GM12878 (cell line): ENCODE data around the gene SLC32A1. TPM values are rescaled to one million over a fixed set of nuclear protein-coding genes. Genes with fewer than 3 reads are reported as not detected.

Experiments used
- ATAC-seq: fragments of 200-7000 bp; cut with Tn5 transposase; 3 replicates; pipeline ENCODE4 v1.9.1; 2020; ENCODE audit warnings: mild to moderate bottlenecking, moderate library complexity
- BruUV-seq: library from RNA; stranded (reverse); fragments of 400-500 nt; replicated peaks from 2 replicates; lab custom pipeline; 2021; lab: Mats Ljungman, UMichigan
- CTCF ChIA-PET: fragments of 300-600 bp; sonication (Branson Sonifier 250); formaldehyde crosslinking; extraction: SDS; loops from one replicate; lab custom pipeline; 2021; ENCODE audit warnings: inconsistent platforms; lab: Yijun Ruan, JAX
- POLR2A ChIA-PET: fragments of 350-600 bp; formaldehyde crosslinking; extraction: SDS; loops from one replicate; lab custom pipeline; 2021; ENCODE audit warnings: inconsistent platforms; lab: Charles Lee
- RAD21 ChIA-PET: fragments of 300-600 bp; sonication (Branson Sonifier 250); formaldehyde crosslinking; loops from one replicate; lab custom pipeline; 2023; ENCODE audit warnings: antibody characterized with exemption; ENCODE audit not compliant: unreplicated experiment; lab: Charles Lee
- SMC1A ChIA-PET: fragments of 300-600 bp; sonication (Branson Sonifier 250); formaldehyde crosslinking; loops from one replicate; lab custom pipeline; 2023; ENCODE audit not compliant: unreplicated experiment, uncharacterized antibody; lab: Charles Lee
- DNase-seq: peaks from one replicate; pipeline ENCODE4 v3.0.0-alpha.2; 2011; ENCODE audit warnings: low read depth, low spot score
- FAIRE-seq: peaks from 3 replicates; lab custom pipeline; 2011; peaks lifted over from hg19 to GRCh38; lab: Jason Lieb, UNC
- H2AFZ ChIP-seq: 2 replicates; pipeline ENCODE4 v1.6.0; 2011; ENCODE audit warnings: low read depth, low read length, control low read depth; ENCODE audit not compliant: control insufficient read depth
- H3K27ac ChIP-seq: 2 replicates; pipeline ENCODE4 v1.5.1; 2011; ENCODE audit warnings: control low read depth; ENCODE audit not compliant: control insufficient read depth, insufficient read depth
- H3K27me3 ChIP-seq, 2 experiments: replicated peaks in 1 of 2; 2 replicates each; pipeline versions ENCODE4 v1.6.0 to v1.6.1; 2011; ENCODE audit warnings: low read length in 1 of 2; ENCODE audit not compliant: control insufficient read depth in 2 of 2, insufficient read depth in 2 of 2
- H3K36me3 ChIP-seq, 2 experiments: 2 replicates each; pipeline ENCODE4 v1.5.1; 2011; ENCODE audit warnings: low read length in 1 of 2; ENCODE audit not compliant: control insufficient read depth in 2 of 2, insufficient read depth in 2 of 2
- H3K4me1 ChIP-seq: 2 replicates; pipeline ENCODE4 v1.6.1; 2011; ENCODE audit warnings: mild to moderate bottlenecking, low read length, moderate library complexity, mixed read lengths; ENCODE audit not compliant: control insufficient read depth, insufficient read depth
- H3K4me2 ChIP-seq: 2 replicates; pipeline ENCODE4 v1.6.0; 2011; ENCODE audit warnings: control low read depth; ENCODE audit not compliant: control insufficient read depth, insufficient read depth
- H3K4me3 ChIP-seq: fragments of 200-600 bp; sonication (generic); 2 replicates; pipeline ENCODE4 v1.5.1; 2016
- H3K79me2 ChIP-seq: 2 replicates; pipeline ENCODE4 v1.6.0; 2011; ENCODE audit warnings: low read length; ENCODE audit not compliant: control insufficient read depth, insufficient read depth
- H3K9ac ChIP-seq: 2 replicates; pipeline ENCODE4 v1.8.0; 2011; ENCODE audit warnings: low read length, control low read depth, mixed read lengths; ENCODE audit not compliant: control insufficient read depth, insufficient read depth
- H3K9me3 ChIP-seq: replicated peaks from 3 replicates; pipeline ENCODE4 v1.5.1; 2011; ENCODE audit warnings: mild to moderate bottlenecking, low read length; ENCODE audit not compliant: control insufficient read depth, insufficient read depth
- H4K20me1 ChIP-seq: 2 replicates; pipeline ENCODE4 v1.6.0; 2011; ENCODE audit not compliant: control insufficient read depth, insufficient read depth
- BACH1 ChIP-seq: fragments of 450-650 bp; IDR thresholded peaks from 2 replicates; pipeline ENCODE4 v1.6.1; 2017; ENCODE audit warnings: mild to moderate bottlenecking, borderline replicate concordance
- JUND ChIP-seq: IDR thresholded peaks from 2 replicates; pipeline ENCODE4 v1.6.1; 2012; ENCODE audit warnings: low read depth, mild to moderate bottlenecking, low read length, improper control_type of control experiment, moderate library complexity
- MTA3 ChIP-seq: IDR thresholded peaks from 2 replicates; pipeline ENCODE4 v1.6.1; 2012; ENCODE audit warnings: low read length, inconsistent platforms, borderline replicate concordance
- NR2F1 ChIP-seq: fragments of 450-650 bp; conservative IDR thresholded peaks from 2 replicates; pipeline ENCODE4 v1.6.1; 2017; ENCODE audit warnings: mild to moderate bottlenecking
- WRNIP1 ChIP-seq: IDR thresholded peaks from 2 replicates; pipeline ENCODE4 v1.6.1; 2011; ENCODE audit warnings: low read depth, low read length, improper control_type of control experiment, borderline replicate concordance
- WGBS: methylation state at CpG from one replicate; pipeline ENCODE4 v1.1.6; 2016; ENCODE audit warnings: low lambda C conversion rate; ENCODE audit not compliant: insufficient replicate concordance, insufficient coverage; ENCODE audit errors: missing lambda C conversion rate; 5-methylcytosine and 5-hydroxymethylcytosine counted together
- in situ Hi-C: fragments of 300-500 bp; cut with MboI; formaldehyde crosslinking; loops from 9 replicates; pipeline ENCODE4 v1.14.3; 2018; ENCODE audit warnings: mixed read lengths
- intact Hi-C: fragments of 100-400 bp; cut with micrococcal nuclease; formaldehyde crosslinking; loops from one replicate; pipeline ENCODE4 v1.14.2; 2022; ENCODE audit not compliant: unreplicated experiment
- polyA plus RNA-seq, 11 experiments: library from polyadenylated mRNA; depleted of rRNA in 4 of 11; unstranded in 6 of 11; stranded (reverse) in 5 of 11; fragments of >200 nt; fragmentation: Nextera tagmentation in 4 of 11; fragmentation: Illumina TruSeq in 1 of 11; extraction: Ambion mirVana in 4 of 11; extraction: Trizol in 1 of 11; gene quantifications; 1 replicate in 1 of 11; 2 replicates in 10 of 11; pipeline versions ENCODE4 v1.2.1 to v1.2.3, GENCODE V29; 2011 to 2016; ENCODE audit warnings: inconsistent platforms in 2 of 11, missing spikeins in 2 of 11, low read depth in 1 of 11
- total RNA-seq, 4 experiments: library from RNA; depleted of rRNA in 3 of 4; stranded (reverse); fragments of >200 nt in 3 of 4; fragmentation: Illumina TruSeq in 1 of 4; extraction: Trizol in 1 of 4; gene quantifications; 2 replicates each; pipeline versions ENCODE4 v1.2.1 to v1.2.3, GENCODE V29; 2013 to 2021
- TF ChIP-seq, protein P1 (sequence below): fragments of 450-650 bp; formaldehyde crosslinking; IDR thresholded peaks from 2 replicates; pipeline ENCODE4 v1.4.0; 2020; ENCODE audit warnings: mild to moderate bottlenecking, moderate library complexity

The SLC32A1 gene
- total and polyA plus RNA-seq, 10 of the 15 experiments (the other 5 are each of a cell fraction or from before 2014, with no cell fraction given), result not detected

GRCh38 chr20:38700926-38701325 lies 23.4 kb upstream of the SLC32A1 start:
- Histone ChIP-seq H3K36me3 (no peaks in the 10 kb centered on the region), H3K79me2 (no peaks in the 10 kb centered on the region), H3K4me3 (no peak overlapping the region), H3K9me3 (no peaks in the 10 kb centered on the region), H2AFZ (no peak overlapping the region), H4K20me1 (no peaks in the 10 kb centered on the region), H3K27ac (no peak overlapping the region), H3K9ac (no peak overlapping the region), H3K27me3 (peaks cover 2 to 7% of the 10 kb centered on the region in 2 experiments; a peak in 3 of 4 replicates), H3K4me1 (no peaks in the 10 kb centered on the region), H3K4me2 (no peak overlapping the region)
- intact Hi-C loops, result no loop called here
- ChIA-PET RAD21 (no interaction called here), POLR2A (no interaction called here), CTCF (no interaction called here), SMC1A (no interaction called here)
- FAIRE-seq, result no peak
- TF ChIP-seq WRNIP1 (no peak), NR2F1 (no peak), JUND (no peak), MTA3 (no peak), BACH1 (no peak)
- TF ChIP-seq, protein P1, sequence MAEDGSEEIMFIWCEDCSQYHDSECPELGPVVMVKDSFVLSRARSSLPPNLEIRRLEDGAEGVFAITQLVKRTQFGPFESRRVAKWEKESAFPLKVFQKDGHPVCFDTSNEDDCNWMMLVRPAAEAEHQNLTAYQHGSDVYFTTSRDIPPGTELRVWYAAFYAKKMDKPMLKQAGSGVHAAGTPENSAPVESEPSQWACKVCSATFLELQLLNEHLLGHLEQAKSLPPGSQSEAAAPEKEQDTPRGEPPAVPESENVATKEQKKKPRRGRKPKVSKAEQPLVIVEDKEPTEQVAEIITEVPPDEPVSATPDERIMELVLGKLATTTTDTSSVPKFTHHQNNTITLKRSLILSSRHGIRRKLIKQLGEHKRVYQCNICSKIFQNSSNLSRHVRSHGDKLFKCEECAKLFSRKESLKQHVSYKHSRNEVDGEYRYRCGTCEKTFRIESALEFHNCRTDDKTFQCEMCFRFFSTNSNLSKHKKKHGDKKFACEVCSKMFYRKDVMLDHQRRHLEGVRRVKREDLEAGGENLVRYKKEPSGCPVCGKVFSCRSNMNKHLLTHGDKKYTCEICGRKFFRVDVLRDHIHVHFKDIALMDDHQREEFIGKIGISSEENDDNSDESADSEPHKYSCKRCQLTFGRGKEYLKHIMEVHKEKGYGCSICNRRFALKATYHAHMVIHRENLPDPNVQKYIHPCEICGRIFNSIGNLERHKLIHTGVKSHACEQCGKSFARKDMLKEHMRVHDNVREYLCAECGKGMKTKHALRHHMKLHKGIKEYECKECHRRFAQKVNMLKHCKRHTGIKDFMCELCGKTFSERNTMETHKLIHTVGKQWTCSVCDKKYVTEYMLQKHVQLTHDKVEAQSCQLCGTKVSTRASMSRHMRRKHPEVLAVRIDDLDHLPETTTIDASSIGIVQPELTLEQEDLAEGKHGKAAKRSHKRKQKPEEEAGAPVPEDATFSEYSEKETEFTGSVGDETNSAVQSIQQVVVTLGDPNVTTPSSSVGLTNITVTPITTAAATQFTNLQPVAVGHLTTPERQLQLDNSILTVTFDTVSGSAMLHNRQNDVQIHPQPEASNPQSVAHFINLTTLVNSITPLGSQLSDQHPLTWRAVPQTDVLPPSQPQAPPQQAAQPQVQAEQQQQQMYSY (CRISPR knock-in tag), result no peak
- no peak for DNase-seq
- no TSS peak for BruUV-seq
- in situ Hi-C loops, result no loop called here
- no peak for ATAC-seq
- WGBS, result 52% methylated on average over 3 of the region's 3 CpGs
